Mesothelial cell of epicardium (in vitro differentiated cells): ENCODE data around the gene GIPC2. TPM values are rescaled to one million over a fixed set of nuclear protein-coding genes. Genes with fewer than 3 reads are reported as not detected.
"Not testable (repeated sequence)": the region's sequence is repeated elsewhere in the genome, so short reads cannot be mapped to it uniquely, and the experiment has no call there.

Source experiments
- DNase-seq, 2 experiments: peaks; one replicate each; pipeline ENCODE4 v3.0.0; 2021; ENCODE audit warnings: low spot score in 2 of 2; ENCODE audit not compliant: unreplicated experiment in 2 of 2
- H3K27ac Mint-ChIP-seq: 2 replicates; pipeline ENCODE4 v1.8.0; 2021; ENCODE audit warnings: mixed read lengths
- H3K27me3 Mint-ChIP-seq: 2 replicates; pipeline ENCODE4 v1.8.0; 2021; ENCODE audit warnings: low read depth, mixed read lengths
- H3K36me3 Mint-ChIP-seq: 2 replicates; pipeline ENCODE4 v1.8.0; 2021; ENCODE audit warnings: mixed read lengths
- H3K4me1 Mint-ChIP-seq: 2 replicates; pipeline ENCODE4 v1.8.0; 2021; ENCODE audit warnings: mixed read lengths
- H3K4me3 Mint-ChIP-seq: 2 replicates; pipeline ENCODE4 v1.8.0; 2021; ENCODE audit warnings: mild to moderate bottlenecking, moderate library complexity, mixed read lengths
- H3K9me3 Mint-ChIP-seq: 2 replicates; pipeline ENCODE4 v1.8.0; 2021; ENCODE audit warnings: mixed read lengths
- total RNA-seq: library from RNA; stranded (reverse); gene quantifications from 3 replicates; pipeline ENCODE4 v1.2.1, GENCODE V29; 2021
- TF ChIP-seq, protein P1 (sequence below): fragments of 200-600 bp; sonication (generic); IDR thresholded peaks from one replicate; pipeline ENCODE4 v1.5.0; 2021; ENCODE audit warnings: antibody characterized with exemption; ENCODE audit not compliant: unreplicated experiment

Gene GIPC2
- total RNA-seq, 1 donor from 2014 or later, result 0.20 TPM

DNA sequence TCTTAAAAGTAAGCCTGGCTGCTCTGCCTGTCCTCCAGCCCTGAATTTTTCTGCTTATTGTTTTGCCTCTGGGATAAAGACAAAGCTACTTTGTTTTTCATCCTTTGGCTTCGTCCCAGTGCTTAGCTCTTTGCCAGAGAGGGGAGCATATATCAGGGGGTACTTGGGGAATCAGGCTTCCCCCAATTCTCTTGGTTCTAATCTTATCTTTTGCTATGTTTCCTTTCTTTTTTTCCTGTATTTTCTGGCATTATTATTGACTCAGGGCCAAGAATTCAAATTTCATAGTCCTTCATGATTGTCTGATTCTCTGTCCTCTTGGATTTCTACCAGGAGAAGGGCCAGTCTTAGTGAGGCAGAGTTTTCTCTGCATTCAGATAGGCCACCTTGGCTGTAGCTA lies 51.2 kb downstream of the GIPC2 start:
- TF ChIP-seq, protein P1, sequence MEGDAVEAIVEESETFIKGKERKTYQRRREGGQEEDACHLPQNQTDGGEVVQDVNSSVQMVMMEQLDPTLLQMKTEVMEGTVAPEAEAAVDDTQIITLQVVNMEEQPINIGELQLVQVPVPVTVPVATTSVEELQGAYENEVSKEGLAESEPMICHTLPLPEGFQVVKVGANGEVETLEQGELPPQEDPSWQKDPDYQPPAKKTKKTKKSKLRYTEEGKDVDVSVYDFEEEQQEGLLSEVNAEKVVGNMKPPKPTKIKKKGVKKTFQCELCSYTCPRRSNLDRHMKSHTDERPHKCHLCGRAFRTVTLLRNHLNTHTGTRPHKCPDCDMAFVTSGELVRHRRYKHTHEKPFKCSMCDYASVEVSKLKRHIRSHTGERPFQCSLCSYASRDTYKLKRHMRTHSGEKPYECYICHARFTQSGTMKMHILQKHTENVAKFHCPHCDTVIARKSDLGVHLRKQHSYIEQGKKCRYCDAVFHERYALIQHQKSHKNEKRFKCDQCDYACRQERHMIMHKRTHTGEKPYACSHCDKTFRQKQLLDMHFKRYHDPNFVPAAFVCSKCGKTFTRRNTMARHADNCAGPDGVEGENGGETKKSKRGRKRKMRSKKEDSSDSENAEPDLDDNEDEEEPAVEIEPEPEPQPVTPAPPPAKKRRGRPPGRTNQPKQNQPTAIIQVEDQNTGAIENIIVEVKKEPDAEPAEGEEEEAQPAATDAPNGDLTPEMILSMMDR, result no peak
- Mint-ChIP-seq H3K4me1 (peaks cover 2% of the 10 kb centered on the region), H3K27me3 (no peaks in the 10 kb centered on the region), H3K9me3 (peaks cover 3% of the 10 kb centered on the region), H3K4me3 (no peak overlapping the region), H3K27ac (no peak overlapping the region), H3K36me3 (no peaks in the 10 kb centered on the region)
- DNase-seq, result no peak

DNA sequence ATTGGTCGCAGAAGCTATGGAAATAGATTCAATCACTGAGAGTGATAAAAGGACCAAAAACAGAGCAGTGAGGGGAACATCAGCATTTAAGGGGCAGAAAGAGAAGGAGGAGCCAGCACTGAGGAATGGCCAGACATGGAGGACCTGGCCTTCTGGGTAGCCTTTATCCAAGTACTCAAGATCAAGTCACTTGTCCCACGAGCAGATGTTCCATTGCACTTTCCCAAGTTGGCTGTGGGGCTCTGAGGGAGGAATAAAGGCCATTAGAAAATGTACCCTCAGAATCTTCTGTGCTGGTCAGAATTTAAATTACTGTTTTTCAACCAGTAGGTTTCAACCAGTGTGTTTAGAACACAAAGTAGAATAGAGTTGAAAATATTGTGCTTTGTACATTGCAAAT lies 55.3 kb downstream of the GIPC2 start:
- TF ChIP-seq, protein P1, result no peak
- Mint-ChIP-seq H3K27me3 (no peaks in the 10 kb centered on the region), H3K27ac (no peak overlapping the region), H3K4me3 (no peak overlapping the region), H3K36me3 (no peaks in the 10 kb centered on the region), H3K4me1 (peaks cover 2% of the 10 kb centered on the region), H3K9me3 (peaks cover 3% of the 10 kb centered on the region)
- no peak for DNase-seq

DNA sequence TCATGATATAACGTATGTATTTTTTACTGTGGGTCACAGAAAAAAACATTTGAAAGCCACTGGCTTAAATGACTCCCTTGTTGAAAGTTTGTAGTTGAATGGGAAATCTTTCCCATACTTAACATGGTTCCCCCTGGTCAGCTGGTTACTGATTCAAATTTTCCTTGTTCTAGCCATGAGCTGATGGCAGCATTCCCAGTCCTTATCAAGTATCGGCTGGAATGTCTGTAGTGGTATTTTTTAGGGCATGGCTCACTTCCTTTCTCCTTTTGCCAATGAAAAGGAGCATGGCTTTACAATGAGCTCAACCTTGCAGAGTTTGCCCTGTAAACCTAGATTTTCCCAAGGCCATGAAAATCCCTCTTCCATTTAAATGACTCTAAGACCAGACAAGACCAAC lies 55.7 kb downstream of the GIPC2 start:
- no peaks in the 10 kb centered on the region for H3K27me3 Mint-ChIP-seq
- no peak overlapping the region for H3K4me3 Mint-ChIP-seq
- H3K9me3 Mint-ChIP-seq, result peaks cover 3% of the 10 kb centered on the region
- no peak for DNase-seq
- peaks cover 2% of the 10 kb centered on the region for H3K4me1 Mint-ChIP-seq
- no peak overlapping the region for H3K27ac Mint-ChIP-seq
- TF ChIP-seq, protein P1, result no peak
- no peaks in the 10 kb centered on the region for H3K36me3 Mint-ChIP-seq

DNA sequence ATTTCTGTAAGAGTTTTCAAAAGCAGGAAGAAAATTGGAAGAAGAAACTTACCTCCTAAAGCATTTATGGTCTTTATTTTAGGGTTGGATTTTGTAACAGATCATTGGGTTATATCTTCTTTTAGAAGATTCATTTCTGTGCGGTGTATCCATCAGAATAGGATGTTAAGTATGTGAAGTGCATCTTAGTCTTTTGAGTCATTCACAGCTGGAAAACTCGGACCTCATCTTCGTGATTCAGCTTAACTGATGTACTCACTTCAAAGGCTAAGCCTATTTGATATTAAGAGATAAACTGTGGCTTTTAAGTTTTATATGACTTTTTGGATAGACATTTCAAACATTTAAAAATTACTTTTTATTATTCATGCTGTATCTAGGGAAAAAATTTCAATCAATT lies 56.3 kb downstream of the GIPC2 start:
- H3K4me1 Mint-ChIP-seq, result peaks cover 2% of the 10 kb centered on the region
- peaks cover 3% of the 10 kb centered on the region for H3K9me3 Mint-ChIP-seq
- DNase-seq, result no peak
- no peak overlapping the region for H3K4me3 Mint-ChIP-seq
- TF ChIP-seq, protein P1, result no peak
- H3K27ac Mint-ChIP-seq, result no peak overlapping the region
- no peaks in the 10 kb centered on the region for H3K36me3 Mint-ChIP-seq
- no peaks in the 10 kb centered on the region for H3K27me3 Mint-ChIP-seq

GRCh38 chr1:78102916-78103315 lies 57.1 kb downstream of the GIPC2 start:
- no peaks in the 10 kb centered on the region for H3K36me3 Mint-ChIP-seq
- H3K4me3 Mint-ChIP-seq, result no peak overlapping the region
- H3K4me1 Mint-ChIP-seq, result peaks cover 2% of the 10 kb centered on the region
- TF ChIP-seq, protein P1, result no peak
- no peak for DNase-seq
- peaks cover 3% of the 10 kb centered on the region for H3K9me3 Mint-ChIP-seq
- no peak overlapping the region for H3K27ac Mint-ChIP-seq
- H3K27me3 Mint-ChIP-seq, result no peaks in the 10 kb centered on the region

DNA sequence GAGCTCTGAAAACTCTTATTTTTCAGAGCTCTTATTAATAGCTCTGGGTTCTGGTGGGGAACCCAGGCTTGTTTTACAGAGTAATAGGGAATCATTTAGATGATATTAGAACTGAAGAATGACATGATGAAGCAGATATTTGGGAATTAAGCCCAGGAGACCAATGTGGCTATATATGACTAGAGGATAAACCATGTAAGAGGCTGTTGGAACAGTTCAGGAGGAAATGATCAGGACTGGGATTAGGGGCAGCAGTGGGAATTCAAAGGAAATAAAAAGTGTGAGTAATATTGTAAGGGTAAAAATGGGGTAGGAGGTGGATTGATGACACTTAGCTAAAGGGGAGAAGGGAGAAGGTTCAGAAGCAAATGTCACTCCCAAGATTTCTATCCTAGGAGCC lies 58.6 kb downstream of the GIPC2 start:
- TF ChIP-seq, protein P1, result no peak
- H3K36me3 Mint-ChIP-seq, result no peaks in the 10 kb centered on the region
- H3K27me3 Mint-ChIP-seq, result no peaks in the 10 kb centered on the region
- no peak overlapping the region for H3K4me3 Mint-ChIP-seq
- H3K4me1 Mint-ChIP-seq, result peaks cover 2% of the 10 kb centered on the region
- H3K9me3 Mint-ChIP-seq, result peaks cover 3% of the 10 kb centered on the region
- no peak for DNase-seq
- no peak overlapping the region for H3K27ac Mint-ChIP-seq

DNA sequence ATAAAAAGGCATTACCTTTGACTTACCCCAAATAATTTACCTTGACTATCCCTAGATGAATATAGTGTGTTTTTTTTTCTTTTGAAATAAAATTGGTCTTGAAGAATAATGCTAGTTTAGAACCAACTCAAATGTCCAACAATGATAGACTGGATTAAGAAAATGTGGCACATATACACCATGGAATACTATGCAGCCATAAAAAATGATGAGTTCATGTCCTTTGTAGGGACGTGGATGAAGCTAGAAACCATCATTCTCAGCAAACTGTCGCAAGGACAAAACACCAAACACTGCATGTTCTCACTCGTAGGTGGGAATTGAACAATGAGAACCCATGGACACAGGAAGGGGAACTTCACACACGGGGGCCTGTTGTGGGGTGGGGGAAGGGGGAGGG lies 63.9 kb downstream of the GIPC2 start:
- not testable (repeated sequence) for H3K4me1 Mint-ChIP-seq, H3K27me3 Mint-ChIP-seq, DNase-seq, H3K9me3 Mint-ChIP-seq, H3K27ac Mint-ChIP-seq, H3K36me3 Mint-ChIP-seq, H3K4me3 Mint-ChIP-seq
